Measurements from ENCODE around the gene GSDMA.
A peak's percentile ranks its signal among the peaks of the same experiment; 100 is the strongest.

Gene GSDMA

GRCh38 chr17:39951924-39952679, 10.7 kb upstream of the GSDMA start:
- Mint-ChIP-seq H3K9me3 (no peaks in the 10 kb centered on the region), H3K4me1 (peaks cover 14% of the 10 kb centered on the region), H3K27ac (peak overlapping the region in 1 of 3 experiments; percentile 48), H3K27me3 (ENCODE audit: low read depth) (no peaks in the 10 kb centered on the region), H3K36me3 (ENCODE audit: low read depth) (no peaks in the 10 kb centered on the region), H3K4me3 (peak overlapping the region; percentile 68 to 70 (median 70))
- no peak for TF ChIP-seq CTCF (IDR thresholded peaks at IDR 0.05; ENCODE audit: unreplicated experiment in 3 of 3)

- peak overlapping the region; percentile 82 to 86 (median 82) for H3K4me3 Mint-ChIP-seq
- no peaks in the 10 kb centered on the region for H3K9me3 Mint-ChIP-seq
- peaks cover 7% of the 10 kb centered on the region for H3K27me3 Mint-ChIP-seq (ENCODE audit: low read depth)
Measured at GRCh38 chr17:39952680-39953470, 9.9 kb upstream of the GSDMA start.

GRCh38 chr17:39953471-39953888, 9.3 kb upstream of the GSDMA start:
- Mint-ChIP-seq H3K4me1 (peaks cover 14% of the 10 kb centered on the region), H3K4me3 (peak overlapping the region; percentile 82 to 86 (median 82)), H3K36me3 (ENCODE audit: low read depth) (no peaks in the 10 kb centered on the region), H3K27me3 (ENCODE audit: low read depth) (peaks cover 7% of the 10 kb centered on the region), H3K27ac (peak overlapping the region; percentile 42 to 89 (median 70)), H3K9me3 (no peaks in the 10 kb centered on the region)
- no peak for TF ChIP-seq CTCF (IDR thresholded peaks at IDR 0.05; ENCODE audit: unreplicated experiment in 3 of 3)

More at GRCh38 chr17:39952680-39953470, 9.9 kb upstream of the GSDMA start:
- H3K4me1 Mint-ChIP-seq = peaks cover 14% of the 10 kb centered on the region
- H3K27ac Mint-ChIP-seq = peak overlapping the region; percentile 42 to 89 (median 70)
- no peaks in the 10 kb centered on the region for H3K36me3 Mint-ChIP-seq (ENCODE audit: low read depth)
- TF ChIP-seq CTCF (IDR thresholded peaks at IDR 0.05; ENCODE audit: unreplicated experiment in 3 of 3) = no peak

GRCh38 chr17:39954876-39955275, 7.9 kb upstream of the GSDMA start:
- peaks cover 20% of the 10 kb centered on the region for H3K4me1 Mint-ChIP-seq
- H3K9me3 Mint-ChIP-seq = no peaks in the 10 kb centered on the region
- no peaks in the 10 kb centered on the region for H3K36me3 Mint-ChIP-seq (ENCODE audit: low read depth)
- H3K27me3 Mint-ChIP-seq (ENCODE audit: low read depth) = peaks cover 7% of the 10 kb centered on the region
- TF ChIP-seq CTCF (IDR thresholded peaks at IDR 0.05; ENCODE audit: unreplicated experiment in 3 of 3) = no peak
- peak overlapping the region in 1 of 3 experiments; percentile 39 for H3K27ac Mint-ChIP-seq
- peak overlapping the region in 1 of 3 experiments; percentile 27 for H3K4me3 Mint-ChIP-seq

- peaks cover 7% of the 10 kb centered on the region for H3K27me3 Mint-ChIP-seq (ENCODE audit: low read depth)
- peak overlapping the region in 2 of 3 experiments; percentile 1 to 7 for H3K4me3 Mint-ChIP-seq
- TF ChIP-seq CTCF (IDR thresholded peaks at IDR 0.05; ENCODE audit: unreplicated experiment in 3 of 3) = no peak
- no peaks in the 10 kb centered on the region for H3K36me3 Mint-ChIP-seq (ENCODE audit: low read depth)
- H3K4me1 Mint-ChIP-seq = peaks cover 21% of the 10 kb centered on the region
- peak overlapping the region in 2 of 3 experiments; percentile 25 to 36 for H3K27ac Mint-ChIP-seq
- H3K9me3 Mint-ChIP-seq = no peaks in the 10 kb centered on the region
Measured at GRCh38 chr17:39955726-39956225, 7.0 kb upstream of the GSDMA start.
